ENCODE results near the gene DHX9.

DNA sequence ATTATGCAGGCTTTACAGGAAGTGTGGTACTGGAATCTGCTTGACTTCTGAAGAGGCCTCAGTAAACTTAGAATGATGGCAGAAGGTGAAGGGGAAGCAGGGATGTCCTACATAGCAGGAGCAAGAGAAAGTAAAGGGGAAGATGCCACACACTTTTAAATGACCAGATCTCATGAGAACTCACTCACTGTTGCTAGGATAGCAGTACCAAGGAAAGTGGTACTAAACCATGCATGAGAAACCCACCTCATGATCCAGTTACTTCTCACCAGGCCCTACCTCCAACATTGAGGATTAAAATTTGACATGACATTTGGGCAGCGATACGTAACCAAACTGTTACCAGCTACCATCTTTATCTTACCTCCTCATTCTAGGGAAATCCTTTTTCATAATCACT is 9.6 kb downstream of the DHX9 start:
- TF ChIP-seq, protein P1, sequence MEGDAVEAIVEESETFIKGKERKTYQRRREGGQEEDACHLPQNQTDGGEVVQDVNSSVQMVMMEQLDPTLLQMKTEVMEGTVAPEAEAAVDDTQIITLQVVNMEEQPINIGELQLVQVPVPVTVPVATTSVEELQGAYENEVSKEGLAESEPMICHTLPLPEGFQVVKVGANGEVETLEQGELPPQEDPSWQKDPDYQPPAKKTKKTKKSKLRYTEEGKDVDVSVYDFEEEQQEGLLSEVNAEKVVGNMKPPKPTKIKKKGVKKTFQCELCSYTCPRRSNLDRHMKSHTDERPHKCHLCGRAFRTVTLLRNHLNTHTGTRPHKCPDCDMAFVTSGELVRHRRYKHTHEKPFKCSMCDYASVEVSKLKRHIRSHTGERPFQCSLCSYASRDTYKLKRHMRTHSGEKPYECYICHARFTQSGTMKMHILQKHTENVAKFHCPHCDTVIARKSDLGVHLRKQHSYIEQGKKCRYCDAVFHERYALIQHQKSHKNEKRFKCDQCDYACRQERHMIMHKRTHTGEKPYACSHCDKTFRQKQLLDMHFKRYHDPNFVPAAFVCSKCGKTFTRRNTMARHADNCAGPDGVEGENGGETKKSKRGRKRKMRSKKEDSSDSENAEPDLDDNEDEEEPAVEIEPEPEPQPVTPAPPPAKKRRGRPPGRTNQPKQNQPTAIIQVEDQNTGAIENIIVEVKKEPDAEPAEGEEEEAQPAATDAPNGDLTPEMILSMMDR (IDR thresholded peaks at IDR 0.05): no peak
- TF ChIP-seq CHD2 (IDR thresholded peaks at IDR 0.05; ENCODE audit: low read length, partially characterized antibody): no peak
- no peak for TF ChIP-seq NR3C1 (IDR thresholded peaks at IDR 0.05)
